ENCODE data around the gene PHF19. TPM values are rescaled to one million over a fixed set of nuclear protein-coding genes. Genes with fewer than 3 reads are reported as not detected.

PHF19 gene
- total and polyA plus RNA-seq, 2 experiments from 2014 or later = 17.1 to 28.2 TPM

DNA sequence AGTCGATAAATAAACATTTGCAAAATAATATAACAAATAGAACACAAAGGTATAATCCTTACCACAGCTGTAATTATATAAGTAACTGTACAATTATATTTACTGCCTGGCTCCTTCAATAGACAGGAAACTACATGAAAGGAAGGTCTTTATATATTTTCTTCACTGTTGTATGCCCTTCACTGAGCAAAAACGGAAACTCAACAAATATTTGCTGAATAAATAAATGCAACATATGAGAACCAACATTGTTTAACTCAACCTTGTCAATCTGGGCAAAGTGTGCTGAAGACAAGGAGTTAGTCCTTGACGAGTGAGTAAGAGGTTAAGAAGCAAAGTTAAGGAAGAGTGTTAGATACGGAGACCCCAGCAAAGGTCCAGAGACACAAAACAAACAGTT lies 56.9 kb downstream of the PHF19 start:
- H2AFZ ChIP-seq = no peak overlapping the region
- H3F3A ChIP-seq (ENCODE audit: insufficient read depth) = peaks cover 33% of the 10 kb centered on the region; the same call in 1 of the 2 replicates
- H3K27ac ChIP-seq = no peak overlapping the region
- no peak overlapping the region for H3K4me2 ChIP-seq (ENCODE audit: unreplicated experiment)
- no peaks in the 10 kb centered on the region for H3K9me2 ChIP-seq (ENCODE audit: insufficient read depth)
- peaks cover 69% of the 10 kb centered on the region for H3K36me3 ChIP-seq (ENCODE audit: low read depth)
- no peaks in the 10 kb centered on the region for H3K79me2 ChIP-seq (ENCODE audit: insufficient read depth)
- TF ChIP-seq EZH2 (IDR thresholded peaks at IDR 0.05; ENCODE audit: insufficient read depth, poor library complexity, severe bottlenecking) (no peak), EZH2phosphoT487 (IDR thresholded peaks at IDR 0.05; ENCODE audit: insufficient read depth, low read depth) (no peak)
- H3K4me1 ChIP-seq (ENCODE audit: insufficient read depth) = no peaks in the 10 kb centered on the region
- no peaks in the 10 kb centered on the region for H3K27me3 ChIP-seq (replicated peaks; ENCODE audit: insufficient read depth)
- no peaks in the 10 kb centered on the region for H4K20me1 ChIP-seq (ENCODE audit: insufficient read depth)
- in situ Hi-C loops (cut with MboI) = no loop called here
- no peaks in the 10 kb centered on the region for H3K9me3 ChIP-seq (ENCODE audit: low read depth)
- H3K4me3 ChIP-seq = no peak overlapping the region
- WGBS, 2 experiments (ENCODE audit: low coverage in 1 of 2, low lambda C conversion rate in 2 of 2, missing lambda C conversion rate in 2 of 2) = 95 to 99% methylated on average over 4 of the region's 4 CpGs
- H3K9ac ChIP-seq = no peak overlapping the region
- no peak for DNase-seq

DNA sequence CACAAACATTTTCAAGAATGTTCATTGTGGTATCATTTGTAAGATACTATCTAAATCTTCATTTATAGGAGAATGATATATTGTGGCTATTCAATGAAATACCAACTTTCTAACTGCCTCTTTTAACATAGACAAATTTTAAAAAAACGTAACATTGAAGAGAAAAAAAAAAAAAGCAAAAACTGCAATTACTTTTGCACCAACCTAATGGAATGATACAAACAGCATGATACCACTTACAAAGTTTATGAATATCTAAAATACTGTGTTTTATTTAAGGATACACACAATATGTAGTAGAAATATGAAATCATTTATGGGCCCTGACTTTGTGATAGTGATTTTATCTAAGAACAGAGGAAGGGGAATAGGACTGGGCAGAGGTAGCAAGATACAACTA lies 58.4 kb downstream of the PHF19 start:
- Histone ChIP-seq H3K36me3 (ENCODE audit: low read depth) (peaks cover 56% of the 10 kb centered on the region), H2AFZ (no peak overlapping the region), H3K27me3 (replicated peaks; ENCODE audit: insufficient read depth) (no peaks in the 10 kb centered on the region), H3F3A (ENCODE audit: insufficient read depth) (peaks cover 36% of the 10 kb centered on the region; the same call in 1 of the 2 replicates), H3K9ac (no peak overlapping the region), H3K4me1 (ENCODE audit: insufficient read depth) (no peaks in the 10 kb centered on the region), H4K20me1 (ENCODE audit: insufficient read depth) (no peaks in the 10 kb centered on the region), H3K4me2 (ENCODE audit: unreplicated experiment) (no peak overlapping the region), H3K9me2 (ENCODE audit: insufficient read depth) (no peaks in the 10 kb centered on the region), H3K79me2 (ENCODE audit: insufficient read depth) (no peaks in the 10 kb centered on the region), H3K9me3 (ENCODE audit: low read depth) (no peaks in the 10 kb centered on the region), H3K4me3 (no peak overlapping the region), H3K27ac (no peak overlapping the region)
- TF ChIP-seq EZH2 (IDR thresholded peaks at IDR 0.05; ENCODE audit: insufficient read depth, poor library complexity, severe bottlenecking) (no peak), EZH2phosphoT487 (IDR thresholded peaks at IDR 0.05; ENCODE audit: insufficient read depth, low read depth) (no peak)
- in situ Hi-C loops (cut with MboI) = no loop called here
- DNase-seq = no peak
- 87 to 88% methylated on average over 1 of the region's 1 CpG for WGBS, 2 experiments (ENCODE audit: low coverage in 1 of 2, low lambda C conversion rate in 2 of 2, missing lambda C conversion rate in 2 of 2)

DNA sequence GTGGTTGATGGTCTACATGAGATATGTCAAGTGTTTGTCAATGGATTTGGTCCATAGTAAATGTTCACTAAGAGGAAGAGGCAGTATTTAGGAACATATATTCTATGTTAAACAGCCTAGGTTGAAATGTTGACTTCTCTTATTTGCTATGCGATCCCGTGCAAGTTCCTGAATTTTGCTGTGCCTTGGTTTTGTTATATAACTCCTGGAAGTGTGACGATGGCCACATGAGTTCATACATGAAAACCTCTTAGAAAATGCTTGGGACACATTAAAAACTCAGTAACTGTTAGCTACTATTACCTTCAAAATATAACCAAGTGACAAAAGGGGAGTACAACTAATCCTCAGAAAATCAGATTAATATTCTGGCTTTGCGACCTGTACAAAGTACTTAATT lies 61.9 kb downstream of the PHF19 start:
- Histone ChIP-seq H3K27me3 (replicated peaks; ENCODE audit: insufficient read depth) (no peaks in the 10 kb centered on the region), H3K4me2 (ENCODE audit: unreplicated experiment) (no peak overlapping the region), H2AFZ (no peak overlapping the region), H3K27ac (no peak overlapping the region), H3K9me2 (ENCODE audit: insufficient read depth) (no peaks in the 10 kb centered on the region), H3F3A (ENCODE audit: insufficient read depth) (peaks cover 28% of the 10 kb centered on the region; the same call in 1 of the 2 replicates), H3K36me3 (ENCODE audit: low read depth) (peaks cover 32% of the 10 kb centered on the region), H3K4me1 (ENCODE audit: insufficient read depth) (peaks cover 5% of the 10 kb centered on the region; the same call in 1 of the 2 replicates), H3K9me3 (ENCODE audit: low read depth) (no peaks in the 10 kb centered on the region), H4K20me1 (ENCODE audit: insufficient read depth) (no peaks in the 10 kb centered on the region), H3K9ac (no peak overlapping the region), H3K4me3 (no peak overlapping the region), H3K79me2 (ENCODE audit: insufficient read depth) (no peaks in the 10 kb centered on the region)
- WGBS, 2 experiments (ENCODE audit: low coverage in 1 of 2, low lambda C conversion rate in 2 of 2, missing lambda C conversion rate in 2 of 2) = 96 to 100% methylated on average over 4 of the region's 4 CpGs
- no peak for TF ChIP-seq EZH2 (IDR thresholded peaks at IDR 0.05; ENCODE audit: insufficient read depth, poor library complexity, severe bottlenecking)
- no peak for TF ChIP-seq EZH2phosphoT487 (IDR thresholded peaks at IDR 0.05; ENCODE audit: insufficient read depth, low read depth)
- DNase-seq = no peak
- in situ Hi-C loops (cut with MboI) = no loop called here

DNA sequence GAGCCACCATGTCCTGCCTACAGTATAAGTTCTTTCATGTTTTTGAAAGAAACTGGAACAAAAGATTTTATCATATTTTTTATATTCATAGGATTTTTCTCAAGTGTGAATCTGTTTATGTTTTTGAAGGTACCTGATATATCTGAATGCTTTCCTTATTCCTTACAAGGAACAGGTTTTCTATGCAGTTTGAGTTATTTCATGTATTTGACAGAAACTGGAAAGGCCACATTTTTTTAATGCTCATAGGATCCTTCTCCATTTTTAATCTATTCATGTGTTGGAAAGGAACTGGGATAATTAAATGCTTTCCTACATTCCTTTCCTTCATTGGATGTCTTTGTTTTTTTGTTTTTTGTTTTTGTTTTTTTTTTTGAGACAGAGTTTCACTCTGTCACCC lies 68.1 kb downstream of the PHF19 start:
- H3K27ac ChIP-seq = no peak overlapping the region
- H3F3A ChIP-seq (ENCODE audit: insufficient read depth) = no peaks in the 10 kb centered on the region
- H3K36me3 ChIP-seq (ENCODE audit: low read depth) = no peaks in the 10 kb centered on the region
- H2AFZ ChIP-seq = no peak overlapping the region
- in situ Hi-C loops (cut with MboI) = no loop called here
- no peaks in the 10 kb centered on the region for H3K79me2 ChIP-seq (ENCODE audit: insufficient read depth)
- no peak overlapping the region for H3K9ac ChIP-seq
- peaks cover 5% of the 10 kb centered on the region; the same call in 1 of the 2 replicates for H3K4me1 ChIP-seq (ENCODE audit: insufficient read depth)
- no peaks in the 10 kb centered on the region for H3K27me3 ChIP-seq (replicated peaks; ENCODE audit: insufficient read depth)
- H4K20me1 ChIP-seq (ENCODE audit: insufficient read depth) = no peaks in the 10 kb centered on the region
- DNase-seq = no peak
- no peaks in the 10 kb centered on the region for H3K9me3 ChIP-seq (ENCODE audit: low read depth)
- no peak overlapping the region for H3K4me2 ChIP-seq (ENCODE audit: unreplicated experiment)
- TF ChIP-seq EZH2phosphoT487 (IDR thresholded peaks at IDR 0.05; ENCODE audit: insufficient read depth, low read depth) (no peak), EZH2 (IDR thresholded peaks at IDR 0.05; ENCODE audit: insufficient read depth, poor library complexity, severe bottlenecking) (no peak)
- H3K4me3 ChIP-seq = no peak overlapping the region
- no peaks in the 10 kb centered on the region for H3K9me2 ChIP-seq (ENCODE audit: insufficient read depth)

Measured in GM23248 (cell line).